ENCODE measurements around the gene MAP4K4. TPM values are rescaled to one million over a fixed set of nuclear protein-coding genes. Genes with fewer than 3 reads are reported as not detected.

The MAP4K4 gene
- total and polyA plus RNA-seq, 4 donors, result 106 to 363 (median 200) TPM

DNA sequence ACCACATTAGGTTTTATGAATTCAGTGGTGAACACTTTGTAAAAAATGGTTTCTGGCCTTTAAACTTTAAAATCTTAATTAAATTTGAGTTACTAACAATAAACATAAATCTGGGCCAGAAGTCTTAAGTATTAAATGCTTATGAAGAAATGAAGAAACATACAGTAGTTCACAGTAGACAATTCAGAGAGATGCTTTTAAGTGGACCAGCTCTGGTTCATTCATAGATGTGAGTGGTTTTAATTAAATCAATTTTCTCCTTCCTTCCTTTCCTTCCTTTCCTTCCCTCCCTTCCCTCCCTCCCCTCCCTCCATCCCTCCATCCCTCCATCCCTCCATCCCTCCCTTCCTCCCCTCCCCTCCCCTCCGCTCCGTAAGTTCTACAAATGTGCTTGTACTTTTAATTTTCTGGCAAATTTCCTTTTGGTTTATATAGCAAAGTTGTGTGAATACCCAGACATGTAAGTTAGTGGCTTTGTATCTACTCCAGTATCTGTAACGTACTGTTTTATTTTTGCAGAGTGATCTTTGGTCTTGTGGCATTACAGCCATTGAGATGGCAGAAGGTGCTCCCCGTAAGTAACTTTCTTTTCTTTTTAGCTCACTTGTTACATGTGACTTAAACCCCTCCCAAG is 136.5 kb downstream of the MAP4K4 start:
- no peak for DNase-seq (ENCODE audit: low read depth in 4 of 6, low spot score in 6 of 6)
- H3K27ac ChIP-seq (ENCODE audit: low read depth, low read length), result no peak overlapping the region
- peaks cover 11% of the 10 kb centered on the region for H3K4me1 ChIP-seq (ENCODE audit: control insufficient read depth, insufficient read depth, low read length)
- WGBS (ENCODE audit: insufficient coverage), result no CpG with 5 or more reads among the region's 4 CpGs
- no peaks in the 10 kb centered on the region for H3K27me3 ChIP-seq (ENCODE audit: control insufficient read depth, insufficient read depth, low read length)
- peaks cover 11% of the 10 kb centered on the region for H3K36me3 ChIP-seq (ENCODE audit: control insufficient read depth, insufficient read depth, low read length)
- H3K9me3 ChIP-seq (ENCODE audit: control insufficient read depth, insufficient read depth, low read length), result no peaks in the 10 kb centered on the region
- no peak overlapping the region for H3K4me3 ChIP-seq (ENCODE audit: low read depth, low read length)

GRCh38 chr2:101837354-101837753 is 139.8 kb downstream of the MAP4K4 start:
- H3K9me3 ChIP-seq (ENCODE audit: control insufficient read depth, insufficient read depth, low read length), result no peaks in the 10 kb centered on the region
- DNase-seq (ENCODE audit: low read depth in 4 of 6, low spot score in 6 of 6), result no peak
- H3K27ac ChIP-seq (ENCODE audit: low read depth, low read length), result no peak overlapping the region
- WGBS (ENCODE audit: insufficient coverage), result no CpG with 5 or more reads among the region's 3 CpGs
- peaks cover 8% of the 10 kb centered on the region for H3K36me3 ChIP-seq (ENCODE audit: control insufficient read depth, insufficient read depth, low read length)
- H3K4me3 ChIP-seq (ENCODE audit: low read depth, low read length), result no peak overlapping the region
- no peaks in the 10 kb centered on the region for H3K4me1 ChIP-seq (ENCODE audit: control insufficient read depth, insufficient read depth, low read length)
- H3K27me3 ChIP-seq (ENCODE audit: control insufficient read depth, insufficient read depth, low read length), result no peaks in the 10 kb centered on the region

- Histone ChIP-seq H3K4me1 (ENCODE audit: control insufficient read depth, insufficient read depth, low read length) (no peaks in the 10 kb centered on the region), H3K36me3 (ENCODE audit: control insufficient read depth, insufficient read depth, low read length) (peaks cover 9% of the 10 kb centered on the region), H3K27me3 (ENCODE audit: control insufficient read depth, insufficient read depth, low read length) (no peaks in the 10 kb centered on the region), H3K4me3 (ENCODE audit: low read depth, low read length) (no peak overlapping the region), H3K27ac (ENCODE audit: low read depth, low read length) (no peak overlapping the region), H3K9me3 (ENCODE audit: control insufficient read depth, insufficient read depth, low read length) (no peaks in the 10 kb centered on the region)
- no peak for DNase-seq (ENCODE audit: low read depth in 4 of 6, low spot score in 6 of 6)
- WGBS (ENCODE audit: insufficient coverage), result 100% methylated on average over 1 of the region's 5 CpGs
Observed at GRCh38 chr2:101841679-101842327, 144.3 kb downstream of the MAP4K4 start.

- Histone ChIP-seq H3K27ac (ENCODE audit: low read depth, low read length) (peak overlapping the region; percentile 15), H3K36me3 (ENCODE audit: control insufficient read depth, insufficient read depth, low read length) (peaks cover 9% of the 10 kb centered on the region), H3K9me3 (ENCODE audit: control insufficient read depth, insufficient read depth, low read length) (no peaks in the 10 kb centered on the region), H3K4me3 (ENCODE audit: low read depth, low read length) (no peak overlapping the region), H3K4me1 (ENCODE audit: control insufficient read depth, insufficient read depth, low read length) (no peaks in the 10 kb centered on the region), H3K27me3 (ENCODE audit: control insufficient read depth, insufficient read depth, low read length) (no peaks in the 10 kb centered on the region)
- WGBS (ENCODE audit: insufficient coverage), result no CpG with 5 or more reads among the region's 1 CpG
- DNase-seq (ENCODE audit: low read depth in 4 of 6, low spot score in 6 of 6), result no peak
Observed at GRCh38 chr2:101842471-101842870, 145.0 kb downstream of the MAP4K4 start.

- no peaks in the 10 kb centered on the region for H3K27me3 ChIP-seq (ENCODE audit: control insufficient read depth, insufficient read depth, low read length)
- no peaks in the 10 kb centered on the region for H3K9me3 ChIP-seq (ENCODE audit: control insufficient read depth, insufficient read depth, low read length)
- H3K4me3 ChIP-seq (ENCODE audit: low read depth, low read length), result no peak overlapping the region
- H3K36me3 ChIP-seq (ENCODE audit: control insufficient read depth, insufficient read depth, low read length), result peaks cover 9% of the 10 kb centered on the region
- WGBS (ENCODE audit: insufficient coverage), result 100% methylated on average over 1 of the region's 2 CpGs
- peak in 1 of 6 donors; percentile 22 for DNase-seq (ENCODE audit: low read depth in 4 of 6, low spot score in 6 of 6)
- H3K4me1 ChIP-seq (ENCODE audit: control insufficient read depth, insufficient read depth, low read length), result no peaks in the 10 kb centered on the region
- peak overlapping the region; percentile 18 for H3K27ac ChIP-seq (ENCODE audit: low read depth, low read length)
Observed at GRCh38 chr2:101843048-101843447, 145.5 kb downstream of the MAP4K4 start.

DNA sequence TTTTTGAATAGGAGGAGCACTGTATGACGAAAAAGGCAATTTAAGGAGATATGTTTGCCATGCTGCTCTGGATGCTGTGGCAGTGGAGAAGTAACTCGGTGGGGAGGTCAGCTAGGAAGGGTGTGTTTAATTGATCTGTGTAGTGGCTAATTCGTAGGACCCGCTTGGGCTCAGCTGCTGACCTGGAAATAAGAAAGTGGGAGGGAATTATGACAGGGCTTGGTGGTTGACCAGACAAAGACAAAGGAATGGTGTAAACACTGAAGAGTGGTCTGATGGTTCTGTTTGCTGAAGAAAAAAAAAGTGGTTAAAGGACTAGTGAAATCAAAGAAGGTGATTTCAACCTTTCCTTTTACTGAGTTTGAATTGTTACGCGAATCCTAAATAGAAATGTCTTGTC is 146.0 kb downstream of the MAP4K4 start:
- peaks cover 9% of the 10 kb centered on the region for H3K36me3 ChIP-seq (ENCODE audit: control insufficient read depth, insufficient read depth, low read length)
- no peaks in the 10 kb centered on the region for H3K9me3 ChIP-seq (ENCODE audit: control insufficient read depth, insufficient read depth, low read length)
- H3K27me3 ChIP-seq (ENCODE audit: control insufficient read depth, insufficient read depth, low read length), result no peaks in the 10 kb centered on the region
- no peak overlapping the region for H3K4me3 ChIP-seq (ENCODE audit: low read depth, low read length)
- WGBS (ENCODE audit: insufficient coverage), result 81% methylated on average over 4 of the region's 6 CpGs
- DNase-seq (ENCODE audit: low read depth in 4 of 6, low spot score in 6 of 6), result no peak
- H3K27ac ChIP-seq (ENCODE audit: low read depth, low read length), result peak overlapping the region; percentile 18
- no peaks in the 10 kb centered on the region for H3K4me1 ChIP-seq (ENCODE audit: control insufficient read depth, insufficient read depth, low read length)

DNA sequence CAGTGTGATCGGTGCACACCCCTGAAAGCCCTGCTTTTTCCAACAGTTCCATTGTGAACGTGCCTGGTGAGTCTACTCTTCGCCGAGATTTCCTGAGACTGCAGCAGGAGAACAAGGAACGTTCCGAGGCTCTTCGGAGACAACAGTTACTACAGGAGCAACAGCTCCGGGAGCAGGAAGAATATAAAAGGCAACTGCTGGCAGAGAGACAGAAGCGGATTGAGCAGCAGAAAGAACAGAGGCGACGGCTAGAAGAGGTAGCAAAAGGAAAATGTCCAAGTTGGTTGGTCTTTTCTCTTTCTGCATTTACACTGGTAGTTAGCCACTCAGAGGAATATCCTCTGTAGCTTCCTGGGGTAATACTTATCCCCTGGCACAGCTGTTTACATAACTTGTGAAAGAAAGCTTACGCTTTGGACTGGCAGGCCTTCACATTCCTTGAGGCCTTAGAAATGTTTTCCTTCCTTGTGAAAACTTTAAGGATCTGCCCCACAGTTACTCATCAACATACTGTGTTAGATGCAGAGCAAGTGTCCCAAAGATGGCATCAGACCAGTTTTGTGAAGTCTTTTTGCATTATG is 146.6 kb downstream of the MAP4K4 start:
- Histone ChIP-seq H3K4me1 (ENCODE audit: control insufficient read depth, insufficient read depth, low read length) (peaks cover 3% of the 10 kb centered on the region), H3K27me3 (ENCODE audit: control insufficient read depth, insufficient read depth, low read length) (no peaks in the 10 kb centered on the region), H3K4me3 (ENCODE audit: low read depth, low read length) (no peak overlapping the region), H3K9me3 (ENCODE audit: control insufficient read depth, insufficient read depth, low read length) (no peaks in the 10 kb centered on the region), H3K27ac (ENCODE audit: low read depth, low read length) (no peak overlapping the region), H3K36me3 (ENCODE audit: control insufficient read depth, insufficient read depth, low read length) (peaks cover 11% of the 10 kb centered on the region)
- 80% methylated on average over 10 of the region's 12 CpGs for WGBS (ENCODE audit: insufficient coverage)
- peak in 1 of 6 donors; percentile 38 for DNase-seq (ENCODE audit: low read depth in 4 of 6, low spot score in 6 of 6)

- H3K36me3 ChIP-seq (ENCODE audit: control insufficient read depth, insufficient read depth, low read length), result peaks cover 9% of the 10 kb centered on the region
- no peaks in the 10 kb centered on the region for H3K27me3 ChIP-seq (ENCODE audit: control insufficient read depth, insufficient read depth, low read length)
- H3K27ac ChIP-seq (ENCODE audit: low read depth, low read length), result no peak overlapping the region
- H3K4me3 ChIP-seq (ENCODE audit: low read depth, low read length), result no peak overlapping the region
- H3K4me1 ChIP-seq (ENCODE audit: control insufficient read depth, insufficient read depth, low read length), result peaks cover 3% of the 10 kb centered on the region
- DNase-seq (ENCODE audit: low read depth in 4 of 6, low spot score in 6 of 6), result no peak
- no peaks in the 10 kb centered on the region for H3K9me3 ChIP-seq (ENCODE audit: control insufficient read depth, insufficient read depth, low read length)
- WGBS (ENCODE audit: insufficient coverage), result 83% methylated on average over 1 of the region's 3 CpGs
Observed at GRCh38 chr2:101846973-101847372, 149.5 kb downstream of the MAP4K4 start.

- H3K27me3 ChIP-seq (ENCODE audit: control insufficient read depth, insufficient read depth, low read length), result no peaks in the 10 kb centered on the region
- no peak overlapping the region for H3K4me3 ChIP-seq (ENCODE audit: low read depth, low read length)
- 90% methylated on average over 1 of the region's 4 CpGs for WGBS (ENCODE audit: insufficient coverage)
- H3K36me3 ChIP-seq (ENCODE audit: control insufficient read depth, insufficient read depth, low read length), result peaks cover 9% of the 10 kb centered on the region
- no peak overlapping the region for H3K27ac ChIP-seq (ENCODE audit: low read depth, low read length)
- DNase-seq (ENCODE audit: low read depth in 4 of 6, low spot score in 6 of 6), result no peak
- peaks cover 3% of the 10 kb centered on the region for H3K4me1 ChIP-seq (ENCODE audit: control insufficient read depth, insufficient read depth, low read length)
- H3K9me3 ChIP-seq (ENCODE audit: control insufficient read depth, insufficient read depth, low read length), result no peaks in the 10 kb centered on the region
Observed at GRCh38 chr2:101847661-101848339, 150.3 kb downstream of the MAP4K4 start.

Data from spinal cord (tissue), 10 donors.